ENCODE results near the gene DYNLRB1.
A peak's percentile ranks its signal among the peaks of the same experiment; 100 is the strongest.

Gene DYNLRB1

DNA sequence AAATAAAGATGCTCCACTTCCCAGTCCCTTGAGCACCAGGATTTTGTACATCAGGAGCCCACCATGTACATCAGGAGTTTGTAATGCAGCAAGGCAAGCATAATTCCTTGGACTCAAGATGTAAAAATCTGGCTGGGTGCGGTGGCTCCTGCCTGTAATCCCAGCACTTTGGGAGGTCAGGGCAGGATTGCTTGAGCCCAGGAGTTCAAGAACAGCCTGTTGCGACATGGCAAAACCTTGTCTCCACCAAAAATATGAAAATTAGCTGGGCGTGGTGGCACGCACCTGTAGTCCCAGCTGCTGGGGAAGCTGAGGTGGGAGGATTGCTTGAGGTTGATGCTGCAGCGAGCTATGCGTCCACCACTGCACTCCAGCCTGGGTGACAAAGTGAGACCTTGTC is 26.2 kb downstream of the DYNLRB1 start:
- H3K27ac ChIP-seq (ENCODE audit: low read depth, low read length), result no peak overlapping the region
- no peaks in the 10 kb centered on the region for H3K9me2 ChIP-seq (replicated peaks; ENCODE audit: control insufficient read depth, low read length)
- no peaks in the 10 kb centered on the region for H3K79me2 ChIP-seq (ENCODE audit: control insufficient read depth, low read length)
- H3F3A ChIP-seq (ENCODE audit: control insufficient read depth, insufficient read depth), result no peaks in the 10 kb centered on the region
- no peaks in the 10 kb centered on the region for H4K20me1 ChIP-seq (ENCODE audit: control insufficient read depth, insufficient read depth, low read depth, low read length)
- H3K4me2 ChIP-seq (ENCODE audit: low read length), result no peak overlapping the region
- peaks cover 8% of the 10 kb centered on the region; the same call in 1 of the 2 replicates for H3K36me3 ChIP-seq (ENCODE audit: control insufficient read depth, low read length)
- H3K9me3 ChIP-seq (ENCODE audit: control insufficient read depth, insufficient read depth, low read length), result no peaks in the 10 kb centered on the region
- 0 out of 2 replicates have a peak, but pooled peaks cover 3% of the 10 kb centered on the region for H3K4me1 ChIP-seq (ENCODE audit: control insufficient read depth, low read length)
- no peak for TF ChIP-seq EZH2phosphoT487 (IDR thresholded peaks at IDR 0.05; ENCODE audit: borderline replicate concordance, low read length)
- TF ChIP-seq, protein P1, sequence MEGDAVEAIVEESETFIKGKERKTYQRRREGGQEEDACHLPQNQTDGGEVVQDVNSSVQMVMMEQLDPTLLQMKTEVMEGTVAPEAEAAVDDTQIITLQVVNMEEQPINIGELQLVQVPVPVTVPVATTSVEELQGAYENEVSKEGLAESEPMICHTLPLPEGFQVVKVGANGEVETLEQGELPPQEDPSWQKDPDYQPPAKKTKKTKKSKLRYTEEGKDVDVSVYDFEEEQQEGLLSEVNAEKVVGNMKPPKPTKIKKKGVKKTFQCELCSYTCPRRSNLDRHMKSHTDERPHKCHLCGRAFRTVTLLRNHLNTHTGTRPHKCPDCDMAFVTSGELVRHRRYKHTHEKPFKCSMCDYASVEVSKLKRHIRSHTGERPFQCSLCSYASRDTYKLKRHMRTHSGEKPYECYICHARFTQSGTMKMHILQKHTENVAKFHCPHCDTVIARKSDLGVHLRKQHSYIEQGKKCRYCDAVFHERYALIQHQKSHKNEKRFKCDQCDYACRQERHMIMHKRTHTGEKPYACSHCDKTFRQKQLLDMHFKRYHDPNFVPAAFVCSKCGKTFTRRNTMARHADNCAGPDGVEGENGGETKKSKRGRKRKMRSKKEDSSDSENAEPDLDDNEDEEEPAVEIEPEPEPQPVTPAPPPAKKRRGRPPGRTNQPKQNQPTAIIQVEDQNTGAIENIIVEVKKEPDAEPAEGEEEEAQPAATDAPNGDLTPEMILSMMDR (IDR thresholded peaks at IDR 0.05; ENCODE audit: low read depth, low read length, poor library complexity, severe bottlenecking), result no peak
- H3K4me3 ChIP-seq (ENCODE audit: low read length), result no peak overlapping the region
- no peaks in the 10 kb centered on the region for H3K27me3 ChIP-seq (ENCODE audit: control insufficient read depth, low read length)

DNA sequence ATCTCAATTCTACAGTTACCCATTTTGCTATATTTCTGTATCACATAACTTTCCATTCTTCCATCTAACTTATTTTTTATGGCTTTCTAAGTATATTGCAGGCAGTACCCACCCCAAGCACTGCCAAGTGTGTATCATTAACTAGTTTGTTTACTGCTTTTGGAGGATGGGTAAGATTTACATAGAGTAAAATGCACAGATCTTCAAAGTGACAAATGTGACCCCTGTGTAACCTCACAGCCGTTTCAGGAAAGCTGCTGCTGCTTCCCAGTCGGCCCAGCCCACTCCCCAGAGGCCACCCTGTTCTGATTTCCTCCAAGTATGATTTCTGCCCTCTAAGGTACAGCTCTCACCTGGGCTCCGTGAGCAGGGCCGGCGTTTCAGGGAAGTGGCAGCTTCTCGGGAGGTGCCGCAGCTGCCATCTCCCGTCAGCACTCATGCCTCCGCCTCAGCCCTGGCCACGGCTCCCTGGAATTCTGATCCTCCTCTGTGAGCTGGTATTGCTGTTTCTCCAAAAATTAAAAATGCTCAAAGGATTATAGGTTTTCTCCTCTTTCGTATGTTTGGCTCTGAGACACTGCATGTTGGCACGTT is 27.3 kb downstream of the DYNLRB1 start:
- no peak for TF ChIP-seq EZH2phosphoT487 (IDR thresholded peaks at IDR 0.05; ENCODE audit: borderline replicate concordance, low read length)
- TF ChIP-seq, protein P1 (IDR thresholded peaks at IDR 0.05; ENCODE audit: low read depth, low read length, poor library complexity, severe bottlenecking), result no peak
- Histone ChIP-seq H3K9me2 (replicated peaks; ENCODE audit: control insufficient read depth, low read length) (no peaks in the 10 kb centered on the region), H3K9me3 (ENCODE audit: control insufficient read depth, insufficient read depth, low read length) (no peaks in the 10 kb centered on the region), H3F3A (ENCODE audit: control insufficient read depth, insufficient read depth) (no peaks in the 10 kb centered on the region), H3K27me3 (ENCODE audit: control insufficient read depth, low read length) (no peaks in the 10 kb centered on the region), H3K4me2 (ENCODE audit: low read length) (no peak overlapping the region), H3K4me3 (ENCODE audit: low read length) (no peak overlapping the region), H4K20me1 (ENCODE audit: control insufficient read depth, insufficient read depth, low read depth, low read length) (no peaks in the 10 kb centered on the region), H3K79me2 (ENCODE audit: control insufficient read depth, low read length) (no peaks in the 10 kb centered on the region), H3K36me3 (ENCODE audit: control insufficient read depth, low read length) (peaks cover 7% of the 10 kb centered on the region; the same call in 1 of the 2 replicates), H3K4me1 (ENCODE audit: control insufficient read depth, low read length) (0 out of 2 replicates have a peak, but pooled peaks cover 3% of the 10 kb centered on the region), H3K27ac (ENCODE audit: low read depth, low read length) (no peak overlapping the region)

DNA sequence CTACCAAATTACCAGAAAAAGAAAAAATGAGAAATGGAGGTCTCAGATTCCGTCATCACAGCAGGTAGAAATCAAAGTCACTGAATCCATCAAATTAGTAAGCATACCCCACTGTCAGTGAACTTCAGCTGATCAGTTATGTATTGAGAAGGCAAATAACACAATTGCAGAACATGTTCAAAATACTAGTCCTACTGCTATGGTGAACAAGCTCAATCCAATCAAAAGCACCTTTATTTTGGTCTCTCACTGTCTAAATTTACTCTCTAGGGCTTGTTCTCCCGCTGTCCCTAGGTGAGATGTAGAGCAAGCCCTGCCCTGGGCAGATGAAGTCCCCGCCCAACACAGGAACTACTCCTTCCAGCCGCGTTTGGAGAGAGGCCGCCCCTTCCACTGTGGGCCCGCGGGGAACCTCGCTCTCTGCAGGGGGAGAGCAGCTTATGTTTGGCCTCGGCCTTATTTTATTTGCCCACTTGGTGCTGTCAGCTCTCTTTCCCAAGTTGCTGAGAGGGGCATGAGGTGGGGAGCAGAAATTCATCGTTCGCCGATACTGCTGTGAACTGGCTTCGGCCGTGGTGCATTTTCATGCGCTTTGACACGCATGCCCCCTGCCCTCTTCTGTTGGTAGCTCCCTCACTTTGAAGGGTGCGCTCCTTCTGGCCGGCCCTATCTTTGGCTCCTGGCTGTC is 28.0 kb downstream of the DYNLRB1 start:
- no peaks in the 10 kb centered on the region for H3F3A ChIP-seq (ENCODE audit: control insufficient read depth, insufficient read depth)
- TF ChIP-seq EZH2phosphoT487 (IDR thresholded peaks at IDR 0.05; ENCODE audit: borderline replicate concordance, low read length), result no peak
- TF ChIP-seq, protein P1 (IDR thresholded peaks at IDR 0.05; ENCODE audit: low read depth, low read length, poor library complexity, severe bottlenecking), result no peak

More for the DNA sequence above, 28.0 kb downstream of the DYNLRB1 start:
- H4K20me1 ChIP-seq (ENCODE audit: control insufficient read depth, insufficient read depth, low read depth, low read length), result no peaks in the 10 kb centered on the region
- no peaks in the 10 kb centered on the region for H3K9me3 ChIP-seq (ENCODE audit: control insufficient read depth, insufficient read depth, low read length)
- peaks cover 7% of the 10 kb centered on the region; the same call in 1 of the 2 replicates for H3K36me3 ChIP-seq (ENCODE audit: control insufficient read depth, low read length)
- H3K79me2 ChIP-seq (ENCODE audit: control insufficient read depth, low read length), result no peaks in the 10 kb centered on the region
- H3K4me2 ChIP-seq (ENCODE audit: low read length), result peak overlapping the region; percentile 19; the same call in 1 of the 2 replicates
- no peaks in the 10 kb centered on the region for H3K27me3 ChIP-seq (ENCODE audit: control insufficient read depth, low read length)
- no peak overlapping the region for H3K4me3 ChIP-seq (ENCODE audit: low read length)
- no peaks in the 10 kb centered on the region for H3K9me2 ChIP-seq (replicated peaks; ENCODE audit: control insufficient read depth, low read length)
- 0 out of 2 replicates have a peak, but pooled peaks cover 3% of the 10 kb centered on the region for H3K4me1 ChIP-seq (ENCODE audit: control insufficient read depth, low read length)
- H3K27ac ChIP-seq (ENCODE audit: low read depth, low read length), result no peak overlapping the region
